Fibroblast of gingiva (primary cell): ENCODE measurements around the gene HTT-AS.
"Not testable (repeated sequence)": the region's sequence is repeated elsewhere in the genome, so short reads cannot be mapped to it uniquely, and the experiment has no call there.

Experiments
- DNase-seq: peaks from one replicate; pipeline ENCODE4 v3.0.0-alpha.2; 2011; ENCODE audit warnings: low read depth

HTT-AS gene

GRCh38 chr4:3051141-3051897 is 23.0 kb downstream of the HTT-AS start:
- not testable (repeated sequence) for DNase-seq

GRCh38 chr4:3047464-3048286 is 26.7 kb downstream of the HTT-AS start:
- peak; percentile 26 for DNase-seq

- no peak for DNase-seq
Measured at GRCh38 chr4:3046623-3047022, 27.7 kb downstream of the HTT-AS start.

- DNase-seq: no peak
Measured at GRCh38 chr4:3046162-3046561, 28.2 kb downstream of the HTT-AS start.

- no peak for DNase-seq
Measured at GRCh38 chr4:3044870-3045819, 29.2 kb downstream of the HTT-AS start.

- DNase-seq: no peak
Measured at GRCh38 chr4:3043282-3044020, 30.9 kb downstream of the HTT-AS start.

GRCh38 chr4:3042226-3042625 is 32.1 kb downstream of the HTT-AS start:
- DNase-seq: no peak

- peak; percentile 60 for DNase-seq
Measured at GRCh38 chr4:3041192-3042142, 32.9 kb downstream of the HTT-AS start.

- DNase-seq: no peak
Measured at GRCh38 chr4:3040452-3041191, 33.7 kb downstream of the HTT-AS start.

GRCh38 chr4:3039706-3040366 is 34.5 kb downstream of the HTT-AS start:
- no peak for DNase-seq

- no peak for DNase-seq
Measured at GRCh38 chr4:3037957-3038461, 36.3 kb downstream of the HTT-AS start.

- no peak for DNase-seq
Measured at GRCh38 chr4:3036131-3036952, 38.0 kb downstream of the HTT-AS start.

GRCh38 chr4:3035674-3036073 is 38.7 kb downstream of the HTT-AS start:
- no peak for DNase-seq

- DNase-seq: no peak
Measured at GRCh38 chr4:3035249-3035648, 39.1 kb downstream of the HTT-AS start.

- no peak for DNase-seq
Measured at GRCh38 chr4:3034231-3034630, 40.1 kb downstream of the HTT-AS start.

- DNase-seq: no peak
Measured at GRCh38 chr4:3031357-3032082, 42.8 kb downstream of the HTT-AS start.
